RCC 7860 (cell line): ENCODE results near the gene TMEM255B.

Source experiments
- DNase-seq: peaks from one replicate; pipeline ENCODE4 v3.0.0-alpha.2; 2015; ENCODE audit warnings: low spot score
- FAIRE-seq: peaks from 2 replicates; lab custom pipeline; 2012; peaks lifted over from hg19 to GRCh38; lab: Jason Lieb, UNC

Gene TMEM255B

GRCh38 chr13:113801289-113801961, 42.4 kb downstream of the TMEM255B start:
- no peak for FAIRE-seq
- no peak for DNase-seq

DNA sequence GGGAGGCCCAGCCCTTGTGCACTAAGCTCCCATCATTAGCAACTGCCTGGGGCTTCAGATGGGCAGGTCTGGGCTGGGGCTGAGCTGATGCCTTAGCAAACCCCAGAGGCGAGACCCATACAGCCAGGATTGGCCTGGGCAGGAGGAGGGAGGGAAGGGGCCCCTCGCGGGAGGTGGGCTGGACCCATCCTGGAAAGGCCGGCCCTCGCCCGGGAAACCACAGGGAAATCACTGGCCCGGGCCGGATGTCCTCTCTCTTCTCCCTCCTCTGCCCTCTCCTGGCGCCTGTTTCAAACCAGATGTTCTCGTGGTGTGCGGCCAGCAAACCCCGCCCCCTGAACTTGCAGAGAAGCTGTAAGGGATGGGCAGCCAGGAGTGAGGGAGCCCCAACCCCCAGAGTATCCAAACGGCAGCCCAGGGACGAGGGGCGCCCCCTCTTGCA, 43.1 kb downstream of the TMEM255B start:
- FAIRE-seq, result no peak
- no peak for DNase-seq

- no peak for FAIRE-seq
- DNase-seq, result no peak
Observed at GRCh38 chr13:113802761-113803160, 43.7 kb downstream of the TMEM255B start.

- no peak for FAIRE-seq
- no peak for DNase-seq
Observed at GRCh38 chr13:113803409-113804016, 44.5 kb downstream of the TMEM255B start.

- DNase-seq (no peak), FAIRE-seq (no peak)
Observed at GRCh38 chr13:113804017-113804702, 45.1 kb downstream of the TMEM255B start.

DNA sequence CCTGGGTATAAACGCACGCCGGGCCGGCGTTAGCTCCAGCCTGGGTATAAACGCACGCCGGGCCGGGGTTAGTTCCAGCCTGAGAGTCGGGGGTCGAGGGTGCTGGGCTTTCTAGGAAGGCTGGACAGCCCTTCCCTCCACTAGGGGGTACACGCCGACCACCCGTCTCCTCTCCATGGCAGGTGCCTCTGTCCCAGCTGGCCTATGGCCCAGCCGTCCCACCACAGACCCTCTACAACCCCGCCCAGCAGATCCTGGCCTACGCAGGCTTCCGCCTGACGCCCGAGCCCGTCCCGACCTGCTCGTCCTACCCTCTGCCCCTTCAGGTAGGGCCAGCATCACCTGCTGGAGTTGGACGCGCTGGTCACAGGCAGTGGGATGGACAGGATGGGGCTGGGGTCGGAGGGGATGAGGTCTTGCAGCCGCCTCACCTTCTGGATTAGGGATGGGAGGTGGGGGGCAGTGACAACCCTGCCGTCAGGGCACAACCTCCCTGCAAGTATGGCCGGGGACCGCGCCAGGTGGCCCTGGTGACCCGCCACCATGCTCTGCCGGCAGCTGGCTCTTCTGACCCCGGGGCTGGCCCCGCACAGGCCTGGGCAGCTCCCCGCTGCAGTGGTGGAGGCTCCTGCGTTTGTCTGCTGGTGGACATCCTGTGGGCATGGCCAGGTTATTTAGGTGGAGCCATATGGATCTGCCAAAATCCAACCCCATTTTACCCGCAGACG, 45.8 kb downstream of the TMEM255B start:
- DNase-seq (no peak), FAIRE-seq (no peak)

- FAIRE-seq, result no peak
- DNase-seq, result no peak
Observed at GRCh38 chr13:113805431-113806103, 46.5 kb downstream of the TMEM255B start.

DNA sequence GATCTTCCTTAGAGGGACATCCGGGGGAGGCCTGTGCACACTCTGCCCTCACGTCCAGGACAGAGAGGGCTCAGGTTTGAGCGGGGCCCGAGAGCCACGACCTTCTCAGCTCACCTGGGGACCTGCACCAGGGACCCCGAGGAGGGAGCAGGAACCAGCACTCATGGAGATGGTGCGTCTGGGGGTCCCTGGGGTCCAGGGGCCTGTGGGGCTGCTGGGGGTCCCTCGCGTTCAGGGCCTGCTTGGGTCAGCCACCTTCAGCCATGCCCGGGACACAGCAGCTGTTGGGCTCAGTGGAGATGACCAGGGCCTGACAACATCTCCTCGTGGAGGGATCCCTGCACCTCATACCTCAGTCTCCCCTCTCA, 47.1 kb downstream of the TMEM255B start:
- no peak for FAIRE-seq
- no peak for DNase-seq

- no peak for DNase-seq
- no peak for FAIRE-seq
Observed at GRCh38 chr13:113806526-113806925, 47.5 kb downstream of the TMEM255B start.

- DNase-seq (no peak), FAIRE-seq (no peak)
Observed at GRCh38 chr13:113808058-113808834, 49.2 kb downstream of the TMEM255B start.

- FAIRE-seq, result no peak
- DNase-seq, result no peak
Observed at GRCh38 chr13:113809934-113810333, 50.9 kb downstream of the TMEM255B start.

DNA sequence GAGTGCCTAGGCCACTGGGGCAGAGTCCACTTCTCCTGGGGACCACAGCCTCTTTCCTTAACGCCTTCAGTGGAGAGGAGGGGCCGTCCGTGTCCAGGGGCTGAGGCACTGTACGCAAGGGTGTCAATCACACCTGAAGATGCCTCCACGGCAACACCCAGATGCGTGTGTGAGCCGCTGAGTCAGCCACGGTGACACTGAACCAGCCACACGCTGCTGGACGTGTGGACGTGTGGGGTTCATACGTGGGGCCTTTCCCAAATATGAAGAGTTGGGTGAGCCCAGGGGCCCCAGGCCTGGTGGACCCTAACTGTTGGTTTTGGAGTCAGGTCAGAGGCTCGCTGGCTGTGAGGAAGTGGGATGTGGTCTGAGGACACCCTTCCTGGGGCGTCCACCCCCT, 51.6 kb downstream of the TMEM255B start:
- no peak for FAIRE-seq

DNA sequence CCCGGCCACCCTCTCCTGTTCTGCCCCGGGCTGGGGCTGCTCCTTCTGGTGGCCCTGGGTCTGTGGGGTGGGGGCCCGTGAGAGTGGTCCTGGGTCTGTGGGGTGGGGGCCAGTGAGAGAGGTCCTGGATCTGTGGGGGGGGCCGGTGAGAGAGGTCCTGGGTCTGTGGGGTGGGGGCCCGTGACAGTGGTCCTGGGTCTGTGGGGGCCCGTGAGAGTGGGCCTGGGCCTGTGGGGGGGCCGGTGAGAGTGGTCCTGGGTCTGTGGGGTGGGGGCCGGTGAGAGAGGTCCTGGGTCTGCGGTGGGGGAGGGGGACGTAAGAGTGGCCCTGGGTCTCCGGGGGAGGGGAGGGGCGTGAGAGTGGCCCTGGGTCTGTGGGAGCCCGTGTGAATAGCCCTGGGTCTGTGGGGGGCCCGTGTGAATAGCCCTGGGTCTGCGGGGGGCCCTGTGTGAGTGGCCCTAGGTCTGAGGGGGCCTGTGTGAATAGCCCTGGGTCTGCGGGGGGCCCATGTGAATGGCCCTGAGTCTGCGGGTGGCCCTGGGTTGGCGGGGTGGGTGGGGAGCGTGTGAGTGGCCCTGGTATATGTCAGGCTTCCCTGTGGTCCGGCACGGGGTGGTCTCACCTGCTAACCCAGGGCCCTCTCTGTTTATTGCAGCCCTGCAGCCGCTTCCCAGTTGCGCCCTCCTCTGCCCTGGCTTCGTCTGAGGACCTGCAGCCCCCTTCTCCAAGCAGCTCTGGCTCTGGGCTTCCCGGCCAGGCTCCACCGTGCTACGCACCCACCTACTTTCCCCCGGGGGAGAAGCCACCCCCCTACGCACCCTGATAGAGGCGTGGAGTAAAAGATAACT, 52.3 kb downstream of the TMEM255B start:
- DNase-seq, result no peak
- FAIRE-seq, result no peak

More for the DNA sequence above, 51.6 kb downstream of the TMEM255B start:
- DNase-seq, result no peak

DNA sequence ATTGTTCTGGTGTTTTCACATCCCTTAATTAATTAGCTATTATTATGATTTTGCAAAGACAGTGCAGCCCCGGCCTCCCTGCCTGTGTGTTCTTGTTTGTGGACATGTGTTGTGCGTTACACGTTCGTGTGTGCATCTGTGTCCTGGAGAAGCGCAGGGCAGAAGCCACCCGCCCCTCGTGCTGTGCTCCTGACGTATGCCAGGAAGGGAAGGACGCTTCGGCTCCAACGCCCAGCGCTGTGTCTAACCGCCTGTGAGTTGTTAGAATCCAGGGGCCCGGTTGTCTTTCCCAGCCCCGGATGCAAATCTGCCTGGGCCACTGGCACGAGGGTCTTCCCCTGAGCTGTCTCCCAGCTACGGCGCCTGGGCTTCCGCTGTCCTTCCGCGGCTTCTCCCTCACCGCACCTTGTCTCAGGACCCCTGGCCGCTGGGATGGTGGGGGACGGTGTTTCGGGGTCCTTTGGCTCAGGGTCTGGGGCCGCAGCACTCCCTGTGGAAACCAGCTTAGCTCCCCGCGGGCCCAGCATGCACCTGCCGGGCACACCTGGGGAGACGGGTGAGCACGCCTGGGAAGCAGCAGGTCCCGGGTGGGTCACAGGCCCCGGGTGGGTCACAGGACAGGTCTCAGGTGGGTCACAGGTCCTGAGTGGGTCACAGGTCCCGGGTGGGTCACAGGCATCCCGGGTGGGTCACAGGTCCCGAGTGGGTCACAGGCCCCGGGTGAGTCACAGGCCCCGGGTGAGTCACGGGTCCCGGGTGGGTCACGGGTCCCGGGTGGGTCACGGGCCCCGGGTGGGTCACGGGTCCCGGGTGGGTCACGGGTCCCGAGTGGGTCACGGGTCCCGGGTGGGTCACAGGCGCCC, 53.4 kb downstream of the TMEM255B start:
- FAIRE-seq, result no peak

GRCh38 chr13:113813070-113813748, 54.2 kb downstream of the TMEM255B start:
- FAIRE-seq, result no peak
- no peak for DNase-seq

More for the DNA sequence above, 53.4 kb downstream of the TMEM255B start:
- DNase-seq, result no peak

- FAIRE-seq, result peak; percentile 80
- DNase-seq, result peak; percentile 67
Observed at GRCh38 chr13:113813749-113814434, 54.9 kb downstream of the TMEM255B start.

DNA sequence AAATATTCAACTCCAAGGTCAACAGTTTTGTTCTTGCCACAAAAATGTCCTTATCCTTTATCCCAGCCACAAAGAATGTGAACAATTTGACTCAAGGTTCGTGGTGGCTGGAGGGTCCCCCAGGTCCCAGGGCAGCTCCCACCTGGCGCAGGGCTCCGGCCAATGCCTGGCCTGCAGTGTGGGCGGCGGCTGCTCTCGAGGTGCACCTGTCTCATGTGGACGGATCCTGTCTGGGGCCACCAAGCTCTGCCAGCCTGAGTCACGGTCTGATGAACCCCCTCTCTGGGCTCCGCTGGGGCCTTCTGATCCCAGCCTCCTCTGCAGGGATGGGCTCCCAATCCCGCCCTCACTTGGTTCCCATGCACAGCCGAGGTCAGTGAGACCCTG, 55.4 kb downstream of the TMEM255B start:
- peak; percentile 67 for FAIRE-seq
- DNase-seq, result peak; percentile 65
